Type B pancreatic cell (in vitro differentiated cells): Measurements from ENCODE around the gene ENTPD2. TPM values are rescaled to one million over a fixed set of nuclear protein-coding genes. Genes with fewer than 3 reads are reported as not detected.

Source experiments
- DNase-seq: peaks from one replicate; pipeline ENCODE4 v3.0.0; 2021; ENCODE audit warnings: mixed read lengths; ENCODE audit not compliant: unreplicated experiment; ENCODE audit errors: extremely low spot score
- H3K27ac Mint-ChIP-seq: 2 replicates; pipeline ENCODE4 v1.8.0; 2021; ENCODE audit warnings: mild to moderate bottlenecking, mixed read lengths
- H3K27me3 Mint-ChIP-seq: 2 replicates; pipeline ENCODE4 v1.8.0; 2021; ENCODE audit warnings: mixed read lengths
- H3K36me3 Mint-ChIP-seq: 2 replicates; pipeline ENCODE4 v1.8.0; 2021; ENCODE audit warnings: mixed read lengths
- H3K4me1 Mint-ChIP-seq: one replicate; pipeline ENCODE4 v1.8.0; 2021; ENCODE audit warnings: mixed read lengths; ENCODE audit not compliant: unreplicated experiment
- H3K4me3 Mint-ChIP-seq: 2 replicates; pipeline ENCODE4 v1.8.0; 2021; ENCODE audit warnings: mild to moderate bottlenecking, mixed read lengths
- H3K9me3 Mint-ChIP-seq: 2 replicates; pipeline ENCODE4 v1.8.0; 2021; ENCODE audit warnings: mixed read lengths
- total RNA-seq: library from RNA; stranded (reverse); gene quantifications from 2 replicates; pipeline ENCODE4 v1.2.1, GENCODE V29; 2021; ENCODE audit warnings: low replicate concordance
- TF ChIP-seq, protein P1 (sequence below): fragments of 200-600 bp; sonication (generic); conservative IDR thresholded peaks from 2 replicates; pipeline ENCODE4 v1.5.0; 2021; ENCODE audit warnings: antibody characterized with exemption, mild to moderate bottlenecking

Gene ENTPD2
- total RNA-seq, 1 donor from 2014 or later: 3.3 TPM

DNA sequence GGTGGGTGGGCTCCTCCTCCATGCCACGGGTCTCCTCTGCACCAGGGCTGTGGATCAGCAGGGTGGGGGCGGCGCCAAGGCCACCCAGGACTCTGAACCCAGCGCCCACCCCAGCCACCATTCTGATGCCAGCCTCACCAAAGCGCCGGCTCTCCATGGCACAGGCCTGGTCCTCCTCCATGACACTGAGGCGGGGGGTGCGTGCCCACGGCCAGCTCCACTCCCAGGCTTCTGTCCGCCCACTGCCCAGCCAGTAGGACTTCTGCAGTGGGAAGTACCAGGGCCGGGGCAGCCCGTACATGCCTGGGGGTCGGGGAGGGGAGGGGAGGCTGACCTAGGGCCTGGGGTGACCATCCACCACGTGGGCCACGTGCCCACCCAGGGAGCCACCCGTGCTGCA is 37.4 kb downstream of the ENTPD2 start:
- DNase-seq: no peak
- Mint-ChIP-seq H3K27me3 (no peaks in the 10 kb centered on the region), H3K9me3 (no peaks in the 10 kb centered on the region), H3K27ac (no peak overlapping the region), H3K4me3 (no peak overlapping the region), H3K4me1 (no peaks in the 10 kb centered on the region), H3K36me3 (peaks cover 3% of the 10 kb centered on the region)
- TF ChIP-seq, protein P1, sequence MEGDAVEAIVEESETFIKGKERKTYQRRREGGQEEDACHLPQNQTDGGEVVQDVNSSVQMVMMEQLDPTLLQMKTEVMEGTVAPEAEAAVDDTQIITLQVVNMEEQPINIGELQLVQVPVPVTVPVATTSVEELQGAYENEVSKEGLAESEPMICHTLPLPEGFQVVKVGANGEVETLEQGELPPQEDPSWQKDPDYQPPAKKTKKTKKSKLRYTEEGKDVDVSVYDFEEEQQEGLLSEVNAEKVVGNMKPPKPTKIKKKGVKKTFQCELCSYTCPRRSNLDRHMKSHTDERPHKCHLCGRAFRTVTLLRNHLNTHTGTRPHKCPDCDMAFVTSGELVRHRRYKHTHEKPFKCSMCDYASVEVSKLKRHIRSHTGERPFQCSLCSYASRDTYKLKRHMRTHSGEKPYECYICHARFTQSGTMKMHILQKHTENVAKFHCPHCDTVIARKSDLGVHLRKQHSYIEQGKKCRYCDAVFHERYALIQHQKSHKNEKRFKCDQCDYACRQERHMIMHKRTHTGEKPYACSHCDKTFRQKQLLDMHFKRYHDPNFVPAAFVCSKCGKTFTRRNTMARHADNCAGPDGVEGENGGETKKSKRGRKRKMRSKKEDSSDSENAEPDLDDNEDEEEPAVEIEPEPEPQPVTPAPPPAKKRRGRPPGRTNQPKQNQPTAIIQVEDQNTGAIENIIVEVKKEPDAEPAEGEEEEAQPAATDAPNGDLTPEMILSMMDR: no peak

- Mint-ChIP-seq H3K4me1 (no peaks in the 10 kb centered on the region), H3K9me3 (no peaks in the 10 kb centered on the region), H3K27me3 (no peaks in the 10 kb centered on the region), H3K27ac (no peak overlapping the region), H3K36me3 (peaks cover 3% of the 10 kb centered on the region), H3K4me3 (no peak overlapping the region)
- DNase-seq: no peak
- TF ChIP-seq, protein P1: no peak
These were observed 37.9 kb downstream of the ENTPD2 start for GRCh38 chr9:137015976-137016375.

DNA sequence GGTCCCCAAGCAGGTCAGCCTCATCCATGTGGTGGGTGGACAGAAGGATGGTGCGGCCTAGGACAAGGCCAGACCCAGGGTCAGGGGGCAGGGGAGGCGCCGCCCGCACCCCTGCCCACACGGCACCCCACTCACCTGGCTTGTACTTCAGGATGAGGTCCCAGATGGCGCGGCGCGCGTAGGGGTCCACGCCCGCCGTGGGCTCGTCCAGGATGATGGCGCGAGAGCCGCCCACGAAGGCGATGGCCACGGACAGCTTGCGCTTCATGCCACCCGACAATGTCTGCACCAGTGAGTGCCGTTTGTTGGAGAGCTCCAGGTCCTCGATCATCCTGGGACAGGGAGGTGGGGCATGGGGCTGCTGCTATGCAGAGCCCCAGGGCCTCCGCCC is 38.3 kb downstream of the ENTPD2 start:
- no peak for DNase-seq
- TF ChIP-seq, protein P1: no peak
- H3K36me3 Mint-ChIP-seq: peaks cover 3% of the 10 kb centered on the region
- no peak overlapping the region for H3K27ac Mint-ChIP-seq
- no peaks in the 10 kb centered on the region for H3K27me3 Mint-ChIP-seq
- H3K4me1 Mint-ChIP-seq: no peaks in the 10 kb centered on the region
- no peaks in the 10 kb centered on the region for H3K9me3 Mint-ChIP-seq
- H3K4me3 Mint-ChIP-seq: no peak overlapping the region

DNA sequence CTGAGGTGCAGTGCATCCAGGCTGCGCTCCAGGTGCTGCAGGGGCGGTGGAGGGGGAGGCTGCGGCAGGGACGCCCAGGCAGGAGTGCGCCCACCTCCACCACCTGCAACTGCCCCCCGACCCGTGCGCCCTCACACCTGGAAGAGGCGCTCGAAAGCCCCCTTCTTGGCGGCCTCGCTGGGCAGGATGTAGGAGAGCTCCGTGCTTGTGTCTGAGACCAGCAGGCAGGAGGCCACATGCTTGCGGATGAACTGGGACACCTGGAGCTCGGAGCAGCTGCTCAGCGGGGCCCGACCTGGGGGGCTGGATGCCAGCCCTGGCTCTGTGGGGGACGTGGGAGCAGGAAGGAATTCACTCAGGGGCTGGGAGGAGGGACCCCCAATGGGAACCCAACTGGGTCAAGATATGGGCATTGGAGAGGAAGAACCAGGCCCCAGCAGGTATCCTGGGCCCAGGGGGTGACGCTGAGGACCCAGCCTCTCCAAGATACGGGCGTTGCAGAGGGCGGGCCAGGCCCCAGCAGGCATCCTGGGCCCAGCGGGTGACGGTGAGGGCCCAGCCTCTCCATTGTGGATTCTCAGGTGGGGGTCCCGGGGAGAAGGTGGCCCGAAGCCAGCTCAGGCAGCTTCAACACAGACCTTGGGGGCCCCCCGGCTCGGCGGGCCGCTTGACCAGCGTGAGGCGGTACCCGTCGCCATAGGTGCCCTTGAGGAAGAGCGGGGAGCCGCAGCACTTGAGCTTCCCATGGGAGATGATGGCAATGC is 38.9 kb downstream of the ENTPD2 start:
- Mint-ChIP-seq H3K27ac (no peak overlapping the region), H3K4me1 (no peaks in the 10 kb centered on the region), H3K9me3 (no peaks in the 10 kb centered on the region), H3K36me3 (peaks cover 3% of the 10 kb centered on the region), H3K4me3 (no peak overlapping the region), H3K27me3 (no peaks in the 10 kb centered on the region)
- TF ChIP-seq, protein P1: no peak
- no peak for DNase-seq

DNA sequence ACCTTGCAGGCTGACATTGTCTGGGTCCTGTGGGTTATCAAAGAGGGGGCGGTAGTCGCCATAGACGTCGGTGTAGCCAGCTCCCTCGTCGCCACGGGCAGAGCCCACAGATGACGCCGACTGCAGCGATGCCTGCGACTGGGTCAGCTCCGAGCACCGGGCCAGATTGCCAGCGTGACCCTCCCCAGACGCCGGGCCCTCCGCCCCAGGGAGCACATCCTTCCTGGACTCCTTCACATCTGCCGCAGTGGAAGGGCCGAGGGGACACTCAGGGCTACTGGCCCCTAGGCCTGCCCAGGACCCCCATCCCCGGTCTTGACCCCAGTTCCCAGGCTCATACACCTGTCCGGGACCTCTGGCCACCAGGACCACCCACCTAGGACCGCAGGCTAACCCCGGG is 39.7 kb downstream of the ENTPD2 start:
- no peaks in the 10 kb centered on the region for H3K9me3 Mint-ChIP-seq
- H3K27ac Mint-ChIP-seq: no peak overlapping the region
- H3K27me3 Mint-ChIP-seq: no peaks in the 10 kb centered on the region

More for the DNA sequence above, 39.7 kb downstream of the ENTPD2 start:
- Mint-ChIP-seq H3K4me1 (no peaks in the 10 kb centered on the region), H3K4me3 (no peak overlapping the region), H3K36me3 (peaks cover 3% of the 10 kb centered on the region)
- DNase-seq: no peak
- TF ChIP-seq, protein P1: no peak
